ENCODE results near the gene MB21D2. TPM values are rescaled to one million over a fixed set of nuclear protein-coding genes. Genes with fewer than 3 reads are reported as not detected.

Gene MB21D2
- total RNA-seq, 1 experiment from 2014 or later: 2.8 TPM

DNA sequence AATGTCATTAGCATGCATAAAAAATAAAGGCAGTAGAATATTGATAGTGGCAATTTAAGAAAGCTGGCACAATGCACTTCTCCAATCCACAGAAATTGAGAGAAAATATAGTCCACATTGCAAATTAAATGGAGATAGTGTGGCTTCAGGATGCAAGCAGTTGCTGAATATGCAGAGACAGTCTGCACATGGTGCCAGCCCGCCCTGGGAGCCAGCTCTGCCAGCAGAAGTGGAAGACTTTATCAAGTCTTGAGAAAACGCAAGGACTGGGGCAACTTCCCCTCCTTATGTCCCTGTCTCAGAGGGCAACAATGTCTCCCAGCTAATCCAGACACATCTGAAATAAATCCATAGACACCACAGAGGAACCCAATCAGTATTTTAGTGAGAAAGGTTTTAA, 57.2 kb downstream of the MB21D2 start:
- no TSS peak for BruUV-seq (replicated peaks)
- Histone ChIP-seq H3K36me3 (ENCODE audit: control insufficient read depth in 1 of 2, insufficient read depth in 2 of 2, low read length in 2 of 2) (no peaks in the 10 kb centered on the region), H4K20me1 (ENCODE audit: insufficient read depth) (no peaks in the 10 kb centered on the region), H3K4me1 (ENCODE audit: control insufficient read depth in 1 of 2, insufficient read depth in 2 of 2, low read length in 2 of 2) (no peaks in the 10 kb centered on the region), H3K4me3 (replicated peaks in 1 of 2; ENCODE audit: low read depth in 1 of 2, low read length in 2 of 2) (no peak overlapping the region), H3K27me3 (ENCODE audit: insufficient read depth, low read length) (no peaks in the 10 kb centered on the region), H3K27ac (ENCODE audit: low read depth, low read length) (no peak overlapping the region), H3K79me2 (ENCODE audit: insufficient read depth, low read length) (no peaks in the 10 kb centered on the region), H3K4me2 (ENCODE audit: low read length) (no peak overlapping the region), H3K9ac (ENCODE audit: low read length) (no peak overlapping the region), H3K9me2 (ENCODE audit: insufficient read depth) (no peaks in the 10 kb centered on the region), H2AFZ (ENCODE audit: low read depth, low read length, poor library complexity, severe bottlenecking) (no peak overlapping the region), H3K9me3 (ENCODE audit: control insufficient read depth in 1 of 2, insufficient read depth in 1 of 2, low read depth in 1 of 2, low read length in 2 of 2) (no peaks in the 10 kb centered on the region)
- ChIA-PET CTCF (no interaction called here), RAD21 (ENCODE audit: low non-redundant PET in 1 of 2, low total read pairs in 2 of 2, uncharacterized antibody in 2 of 2, unreplicated experiment in 2 of 2) (no interaction called here), POLR2A (no interaction called here)
- TF ChIP-seq, protein P1, sequence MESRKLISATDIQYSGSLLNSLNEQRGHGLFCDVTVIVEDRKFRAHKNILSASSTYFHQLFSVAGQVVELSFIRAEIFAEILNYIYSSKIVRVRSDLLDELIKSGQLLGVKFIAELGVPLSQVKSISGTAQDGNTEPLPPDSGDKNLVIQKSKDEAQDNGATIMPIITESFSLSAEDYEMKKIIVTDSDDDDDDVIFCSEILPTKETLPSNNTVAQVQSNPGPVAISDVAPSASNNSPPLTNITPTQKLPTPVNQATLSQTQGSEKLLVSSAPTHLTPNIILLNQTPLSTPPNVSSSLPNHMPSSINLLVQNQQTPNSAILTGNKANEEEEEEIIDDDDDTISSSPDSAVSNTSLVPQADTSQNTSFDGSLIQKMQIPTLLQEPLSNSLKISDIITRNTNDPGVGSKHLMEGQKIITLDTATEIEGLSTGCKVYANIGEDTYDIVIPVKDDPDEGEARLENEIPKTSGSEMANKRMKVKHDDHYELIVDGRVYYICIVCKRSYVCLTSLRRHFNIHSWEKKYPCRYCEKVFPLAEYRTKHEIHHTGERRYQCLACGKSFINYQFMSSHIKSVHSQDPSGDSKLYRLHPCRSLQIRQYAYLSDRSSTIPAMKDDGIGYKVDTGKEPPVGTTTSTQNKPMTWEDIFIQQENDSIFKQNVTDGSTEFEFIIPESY (IDR thresholded peaks at IDR 0.05; ENCODE audit: extremely low read depth, insufficient replicate concordance, low read length): no peak
- no peak for TF ChIP-seq SIN3A (IDR thresholded peaks at IDR 0.05; ENCODE audit: low read depth)
- TF ChIP-seq EZH2phosphoT487 (IDR thresholded peaks at IDR 0.05; ENCODE audit: borderline replicate concordance): no peak
- TF ChIP-seq SRF (IDR thresholded peaks at IDR 0.05; ENCODE audit: low read depth): no peak
- TF ChIP-seq EGR1 (IDR thresholded peaks at IDR 0.05; ENCODE audit: low read depth): no peak
- no peak for TF ChIP-seq ZNF274 (IDR thresholded peaks at IDR 0.05; ENCODE audit: low read depth, low read length)
- TF ChIP-seq EZH2 (IDR thresholded peaks at IDR 0.05): no peak
- TF ChIP-seq, protein P2, sequence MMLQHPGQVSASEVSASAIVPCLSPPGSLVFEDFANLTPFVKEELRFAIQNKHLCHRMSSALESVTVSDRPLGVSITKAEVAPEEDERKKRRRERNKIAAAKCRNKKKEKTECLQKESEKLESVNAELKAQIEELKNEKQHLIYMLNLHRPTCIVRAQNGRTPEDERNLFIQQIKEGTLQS (IDR thresholded peaks at IDR 0.05): no peak
- no peak for TF ChIP-seq CEBPB (IDR thresholded peaks at IDR 0.05; ENCODE audit: low read depth)
- no peak for TF ChIP-seq TCF7L2 (IDR thresholded peaks at IDR 0.05; ENCODE audit: borderline replicate concordance, extremely low read depth, insufficient read depth, insufficient read length)
- no peak for TF ChIP-seq SP1 (IDR thresholded peaks at IDR 0.05; ENCODE audit: low read depth)
- no peak for TF ChIP-seq YY1 (IDR thresholded peaks at IDR 0.05; ENCODE audit: extremely low read depth, insufficient replicate concordance, low read depth, low read length)
- TF ChIP-seq RAD21 (IDR thresholded peaks at IDR 0.05; ENCODE audit: low read depth): no peak
- no peak for TF ChIP-seq REST (IDR thresholded peaks at IDR 0.05; ENCODE audit: low read depth)
- intact Hi-C loops (cut with micrococcal nuclease): no loop called here
- no peak for DNase-seq (ENCODE audit: low read depth, low spot score)
- ATAC-seq: no peak

Measured in HCT116 (cell line).